GM12892 (cell line): ENCODE results near the gene BST1.

Experiments used
- POLR2A ChIP-seq: IDR thresholded peaks from 2 replicates; pipeline ENCODE4 v1.6.1; 2011; ENCODE audit warnings: low read depth, low read length, control low read depth
- POLR2AphosphoS5 ChIP-seq: IDR thresholded peaks from 2 replicates; pipeline ENCODE4 v1.6.1; 2011; ENCODE audit warnings: low read depth, low read length, control low read depth

DNA sequence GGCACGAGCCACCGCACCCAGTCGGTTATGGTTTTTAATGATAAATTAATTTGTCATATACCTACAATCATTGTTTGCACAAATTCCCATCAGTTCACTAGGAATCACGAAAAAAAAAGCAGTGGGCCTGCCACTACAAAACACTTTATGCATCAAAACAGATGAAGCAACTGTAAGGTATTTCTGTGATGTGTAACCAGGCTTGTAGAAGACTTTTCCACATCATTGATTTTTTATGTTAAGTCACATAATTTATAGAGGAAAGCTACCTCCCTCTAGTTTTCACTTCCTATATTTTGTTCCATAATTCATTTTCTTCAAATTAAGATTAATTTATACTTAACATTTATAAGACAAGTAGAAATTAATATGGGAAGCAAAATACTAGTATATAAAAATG, 27.9 kb upstream of the BST1 start:
- TF ChIP-seq POLR2AphosphoS5 (no peak), POLR2A (no peak)
